ENCODE results near the gene IFT27. TPM values are rescaled to one million over a fixed set of nuclear protein-coding genes. Genes with fewer than 3 reads are reported as not detected.

Gene IFT27
- total and polyA plus RNA-seq, 7 experiments from 2014 or later, result 10.1 to 40.9 (median 22.5) TPM

GRCh38 chr22:36737776-36738175, 38.1 kb downstream of the IFT27 start:
- CTCF ChIA-PET, result no interaction called here
- Histone ChIP-seq H3K27me3 (ENCODE audit: control insufficient read depth in 2 of 2, insufficient read depth in 2 of 2, low read length in 2 of 2) (no peaks in the 10 kb centered on the region), H3K4me3 (ENCODE audit: low read length) (no peak overlapping the region), H3K36me3 (ENCODE audit: control insufficient read depth in 2 of 3, insufficient read depth in 3 of 3, low read length in 3 of 3) (no peaks in the 10 kb centered on the region), H3K4me1 (ENCODE audit: control insufficient read depth in 2 of 2, insufficient read depth in 2 of 2, low read length in 2 of 2) (no peaks in the 10 kb centered on the region), H3K9me3 (ENCODE audit: control insufficient read depth in 2 of 3, low read length in 3 of 3) (no peaks in the 10 kb centered on the region), H3K27ac (ENCODE audit: low read depth, low read length) (no peak overlapping the region)
- Mint-ChIP-seq H3K4me1 (peaks cover 0 to 11% (median 0%) of the 10 kb centered on the region in 7 donors), H3K36me3 (peaks cover 0 to 7% (median 0%) of the 10 kb centered on the region in 5 donors), H3K4me3 (no peak overlapping the region), H3K27ac (no peak overlapping the region), H3K27me3 (peaks cover 16 to 46% (median 24%) of the 10 kb centered on the region in 5 donors), H3K9me3 (peaks cover 0 to 9% (median 3%) of the 10 kb centered on the region in 11 donors)
- POLR2A ChIA-PET, result no interaction called here
- DNase-seq (no peak), ATAC-seq (no peak)
- intact Hi-C loops (cut with micrococcal nuclease), result no loop called here

GRCh38 chr22:36736701-36737320, 39.1 kb downstream of the IFT27 start:
- Histone ChIP-seq H3K4me1 (ENCODE audit: control insufficient read depth in 2 of 2, insufficient read depth in 2 of 2, low read length in 2 of 2) (no peaks in the 10 kb centered on the region), H3K9me3 (ENCODE audit: control insufficient read depth in 2 of 3, low read length in 3 of 3) (no peaks in the 10 kb centered on the region), H3K27me3 (ENCODE audit: control insufficient read depth in 2 of 2, insufficient read depth in 2 of 2, low read length in 2 of 2) (no peaks in the 10 kb centered on the region), H3K27ac (ENCODE audit: low read depth, low read length) (no peak overlapping the region), H3K36me3 (ENCODE audit: control insufficient read depth in 2 of 3, insufficient read depth in 3 of 3, low read length in 3 of 3) (no peaks in the 10 kb centered on the region), H3K4me3 (ENCODE audit: low read length) (no peak overlapping the region)
- intact Hi-C loops (cut with micrococcal nuclease), result no loop called here
- Mint-ChIP-seq H3K36me3 (peaks cover 0 to 7% (median 0%) of the 10 kb centered on the region in 5 donors), H3K4me1 (peaks cover 0 to 11% (median 0%) of the 10 kb centered on the region in 7 donors), H3K9me3 (peaks cover 0 to 9% (median 4%) of the 10 kb centered on the region in 11 donors), H3K27me3 (peaks cover 22 to 55% (median 34%) of the 10 kb centered on the region in 5 donors), H3K4me3 (no peak overlapping the region), H3K27ac (no peak overlapping the region)
- POLR2A ChIA-PET, result no interaction called here
- CTCF ChIA-PET, result no interaction called here
- no peak for DNase-seq
- no peak for ATAC-seq

GRCh38 chr22:36734171-36735058, 41.5 kb downstream of the IFT27 start:
- POLR2A ChIA-PET, result no interaction called here
- H3K27me3 ChIP-seq (ENCODE audit: control insufficient read depth in 2 of 2, insufficient read depth in 2 of 2, low read length in 2 of 2), result no peaks in the 10 kb centered on the region
- CTCF ChIA-PET, result no interaction called here
- no peak overlapping the region for H3K27ac ChIP-seq (ENCODE audit: low read depth, low read length)
- H3K4me3 ChIP-seq (ENCODE audit: low read length), result no peak overlapping the region
- H3K4me3 Mint-ChIP-seq, result no peak overlapping the region
- intact Hi-C loops (cut with micrococcal nuclease), result no loop called here
- no peaks in the 10 kb centered on the region for H3K36me3 ChIP-seq (ENCODE audit: control insufficient read depth in 2 of 3, insufficient read depth in 3 of 3, low read length in 3 of 3)
- H3K36me3 Mint-ChIP-seq, result peaks cover 0 to 7% (median 0%) of the 10 kb centered on the region in 5 donors
- H3K4me1 ChIP-seq (ENCODE audit: control insufficient read depth in 2 of 2, insufficient read depth in 2 of 2, low read length in 2 of 2), result no peaks in the 10 kb centered on the region
- H3K27me3 Mint-ChIP-seq, result peaks cover 24 to 60% (median 44%) of the 10 kb centered on the region in 5 donors
- ATAC-seq, result no peak
- DNase-seq, result no peak
- peaks cover 0 to 9% (median 4%) of the 10 kb centered on the region in 11 donors for H3K9me3 Mint-ChIP-seq
- H3K9me3 ChIP-seq (ENCODE audit: control insufficient read depth in 2 of 3, low read length in 3 of 3), result no peaks in the 10 kb centered on the region
- peaks cover 0 to 11% (median 0%) of the 10 kb centered on the region in 7 donors for H3K4me1 Mint-ChIP-seq
- H3K27ac Mint-ChIP-seq, result no peak overlapping the region

GRCh38 chr22:36733271-36733670, 42.6 kb downstream of the IFT27 start:
- Histone ChIP-seq H3K4me3 (ENCODE audit: low read length) (no peak overlapping the region), H3K36me3 (ENCODE audit: control insufficient read depth in 2 of 3, insufficient read depth in 3 of 3, low read length in 3 of 3) (no peaks in the 10 kb centered on the region), H3K4me1 (ENCODE audit: control insufficient read depth in 2 of 2, insufficient read depth in 2 of 2, low read length in 2 of 2) (no peaks in the 10 kb centered on the region), H3K27ac (ENCODE audit: low read depth, low read length) (no peak overlapping the region), H3K27me3 (ENCODE audit: control insufficient read depth in 2 of 2, insufficient read depth in 2 of 2, low read length in 2 of 2) (no peaks in the 10 kb centered on the region), H3K9me3 (ENCODE audit: control insufficient read depth in 2 of 3, low read length in 3 of 3) (no peaks in the 10 kb centered on the region)
- intact Hi-C loops (cut with micrococcal nuclease), result no loop called here
- CTCF ChIA-PET, result no interaction called here
- POLR2A ChIA-PET, result no interaction called here
- H3K4me3 Mint-ChIP-seq, result no peak overlapping the region
- ATAC-seq, result no peak
- DNase-seq, result no peak
- peaks cover 0 to 4% (median 0%) of the 10 kb centered on the region in 11 donors for H3K9me3 Mint-ChIP-seq
- H3K27ac Mint-ChIP-seq, result no peak overlapping the region
- peaks cover 24 to 51% (median 37%) of the 10 kb centered on the region in 5 donors for H3K27me3 Mint-ChIP-seq
- H3K36me3 Mint-ChIP-seq, result peaks cover 0 to 3% (median 0%) of the 10 kb centered on the region in 5 donors
- H3K4me1 Mint-ChIP-seq, result peaks cover 0 to 11% (median 0%) of the 10 kb centered on the region in 7 donors

GRCh38 chr22:36732609-36733008, 43.3 kb downstream of the IFT27 start:
- DNase-seq, result no peak
- no peaks in the 10 kb centered on the region for H3K27me3 ChIP-seq (ENCODE audit: control insufficient read depth in 2 of 2, insufficient read depth in 2 of 2, low read length in 2 of 2)
- no peak overlapping the region for H3K4me3 ChIP-seq (ENCODE audit: low read length)
- no peak overlapping the region for H3K27ac ChIP-seq (ENCODE audit: low read depth, low read length)
- H3K9me3 ChIP-seq (ENCODE audit: control insufficient read depth in 2 of 3, low read length in 3 of 3), result no peaks in the 10 kb centered on the region
- ChIA-PET CTCF (no interaction called here), POLR2A (no interaction called here)
- H3K4me3 Mint-ChIP-seq, result no peak overlapping the region
- ATAC-seq, result no peak
- intact Hi-C loops (cut with micrococcal nuclease), result no loop called here
- no peaks in the 10 kb centered on the region for H3K36me3 ChIP-seq (ENCODE audit: control insufficient read depth in 2 of 3, insufficient read depth in 3 of 3, low read length in 3 of 3)
- H3K36me3 Mint-ChIP-seq, result peaks cover 0 to 3% (median 0%) of the 10 kb centered on the region in 5 donors
- H3K4me1 Mint-ChIP-seq, result peaks cover 0 to 10% (median 0%) of the 10 kb centered on the region in 7 donors
- H3K27ac Mint-ChIP-seq, result no peak overlapping the region
- peaks cover 24 to 47% (median 34%) of the 10 kb centered on the region in 5 donors for H3K27me3 Mint-ChIP-seq
- H3K9me3 Mint-ChIP-seq, result peaks cover 0 to 4% (median 0%) of the 10 kb centered on the region in 11 donors
- no peaks in the 10 kb centered on the region for H3K4me1 ChIP-seq (ENCODE audit: control insufficient read depth in 2 of 2, insufficient read depth in 2 of 2, low read length in 2 of 2)

GRCh38 chr22:36731916-36732315, 44.0 kb downstream of the IFT27 start:
- Histone ChIP-seq H3K4me1 (ENCODE audit: control insufficient read depth in 2 of 2, insufficient read depth in 2 of 2, low read length in 2 of 2) (no peaks in the 10 kb centered on the region), H3K4me3 (ENCODE audit: low read length) (no peak overlapping the region), H3K36me3 (ENCODE audit: control insufficient read depth in 2 of 3, insufficient read depth in 3 of 3, low read length in 3 of 3) (no peaks in the 10 kb centered on the region), H3K27ac (ENCODE audit: low read depth, low read length) (no peak overlapping the region), H3K9me3 (ENCODE audit: control insufficient read depth in 2 of 3, low read length in 3 of 3) (no peaks in the 10 kb centered on the region), H3K27me3 (ENCODE audit: control insufficient read depth in 2 of 2, insufficient read depth in 2 of 2, low read length in 2 of 2) (no peaks in the 10 kb centered on the region)
- ATAC-seq (no peak), DNase-seq (no peak)
- POLR2A ChIA-PET, result no interaction called here
- H3K36me3 Mint-ChIP-seq, result peaks cover 0 to 3% (median 0%) of the 10 kb centered on the region in 5 donors
- peaks cover 0 to 6% (median 0%) of the 10 kb centered on the region in 7 donors for H3K4me1 Mint-ChIP-seq
- H3K27ac Mint-ChIP-seq, result no peak overlapping the region
- CTCF ChIA-PET, result no interaction called here
- peaks cover 0 to 4% (median 0%) of the 10 kb centered on the region in 11 donors for H3K9me3 Mint-ChIP-seq
- intact Hi-C loops (cut with micrococcal nuclease), result no loop called here
- peaks cover 21 to 40% (median 27%) of the 10 kb centered on the region in 5 donors for H3K27me3 Mint-ChIP-seq
- no peak overlapping the region for H3K4me3 Mint-ChIP-seq

Data from naive thymus-derived CD4-positive, alpha-beta T cell (primary cell).